HCT116 (cell line): Measurements from ENCODE around the gene TANGO6. TPM values are rescaled to one million over a fixed set of nuclear protein-coding genes. Genes with fewer than 3 reads are reported as not detected.

ENCODE experiments used
- ATAC-seq: fragments of 200-7000 bp; cut with Tn5 transposase; 2 replicates; pipeline ENCODE4 v1.9.1; 2020; ENCODE audit warnings: mild to moderate bottlenecking, moderate library complexity
- BruUV-seq: library from RNA; stranded (reverse); fragments of 400-500 nt; replicated peaks from 2 replicates; lab custom pipeline; 2021; lab: Mats Ljungman, UMichigan
- CTCF ChIA-PET: fragments of 300-600 bp; sonication (Branson Sonifier 250); formaldehyde crosslinking; loops from one replicate; lab custom pipeline; 2021; ENCODE audit warnings: antibody characterized with exemption; lab: Charles Lee
- POLR2A ChIA-PET: fragments of 300-600, 350-600 bp; sonication (Branson Sonifier 250); formaldehyde crosslinking; loops from one replicate; lab custom pipeline; 2021; ENCODE audit warnings: antibody characterized with exemption; lab: Charles Lee
- RAD21 ChIA-PET, 2 experiments: fragments of 300-600 bp; sonication (Branson Sonifier 250); formaldehyde crosslinking; loops; one replicate each; lab custom pipeline; 2023; ENCODE audit warnings: low total read pairs in 2 of 2; ENCODE audit not compliant: uncharacterized antibody in 2 of 2, unreplicated experiment in 2 of 2, low non-redundant PET in 1 of 2; lab: Charles Lee
- DNase-seq: peaks from one replicate; pipeline ENCODE4 v3.0.0-alpha.2; 2010; ENCODE audit warnings: low read depth, low spot score
- H2AFZ ChIP-seq: fragments of 200-600 bp; shearing (Covaris generic), sonication (generic); 2 replicates; pipeline ENCODE4 v1.6.1; 2017; ENCODE audit warnings: low read depth, mixed run types, mixed read lengths, antibody characterized with exemption, low read length; ENCODE audit not compliant: poor library complexity, severe bottlenecking
- H3K27ac ChIP-seq: 2 replicates; pipeline ENCODE4 v1.5.1; 2012; ENCODE audit warnings: low read depth, low read length
- H3K27me3 ChIP-seq: fragments of 200-600 bp; sonication (generic); 2 replicates; pipeline ENCODE4 v1.6.1; 2016; ENCODE audit warnings: mixed run types, low read length, mixed read lengths; ENCODE audit not compliant: insufficient read depth
- H3K36me3 ChIP-seq, 2 experiments: fragments of 200-500 bp in 1 of 2; fragments of 200-600 bp in 1 of 2; sonication (Bioruptor generic) in 1 of 2; sonication (generic) in 1 of 2; 2 replicates each; pipeline versions ENCODE4 v1.5.1 to v1.6.1; 2014 to 2016; ENCODE audit warnings: low read length in 2 of 2, inconsistent platforms in 1 of 2, mixed read lengths in 1 of 2, mixed run types in 1 of 2; ENCODE audit not compliant: insufficient read depth in 2 of 2, control insufficient read depth in 1 of 2
- H3K4me1 ChIP-seq, 2 experiments: fragments of 200-600 bp in 1 of 2; sonication (generic) in 1 of 2; 2 replicates each; pipeline versions ENCODE4 v1.5.1 to v1.6.1; 2012 to 2017; ENCODE audit warnings: low read length in 2 of 2, inconsistent platforms in 1 of 2, mild to moderate bottlenecking in 1 of 2, mixed read lengths in 1 of 2, mixed run types in 1 of 2, moderate library complexity in 1 of 2; ENCODE audit not compliant: insufficient read depth in 2 of 2, control insufficient read depth in 1 of 2
- H3K4me2 ChIP-seq: fragments of 200-600 bp; sonication (generic); 2 replicates; pipeline ENCODE4 v1.6.1; 2017; ENCODE audit warnings: mixed run types, low read length, mixed read lengths
- H3K4me3 ChIP-seq, 2 experiments: fragments of 200-600 bp in 1 of 2; sonication (generic) in 1 of 2; replicated peaks in 1 of 2; 2 replicates each; pipeline ENCODE4 v1.5.1; 2011 to 2016; ENCODE audit warnings: low read length in 2 of 2, control low read depth in 1 of 2, low read depth in 1 of 2, mild to moderate bottlenecking in 1 of 2, mixed read lengths in 1 of 2, mixed run types in 1 of 2
- H3K79me2 ChIP-seq: fragments of 200-600 bp; sonication (generic); 2 replicates; pipeline ENCODE4 v1.6.1; 2017; ENCODE audit warnings: mild to moderate bottlenecking, mixed run types, low read length, moderate library complexity, mixed read lengths; ENCODE audit not compliant: insufficient read depth
- H3K9ac ChIP-seq: fragments of 200-600 bp; sonication (generic); 2 replicates; pipeline ENCODE4 v1.6.1; 2016; ENCODE audit warnings: low read length, mixed read lengths
- H3K9me2 ChIP-seq: fragments of 200-600 bp; sonication (generic), shearing (Covaris generic); 2 replicates; pipeline ENCODE4 v1.6.1; 2017; ENCODE audit warnings: mixed run types, mild to moderate bottlenecking, moderate library complexity; ENCODE audit not compliant: insufficient read depth
- H3K9me3 ChIP-seq, 2 experiments: fragments of 200-500 bp in 1 of 2; fragments of 200-600 bp in 1 of 2; sonication (Bioruptor generic) in 1 of 2; sonication (generic) in 1 of 2; 2 replicates each; pipeline ENCODE4 v1.6.1; 2014 to 2017; ENCODE audit warnings: low read length in 2 of 2, mixed read lengths in 2 of 2, inconsistent platforms in 1 of 2, low read depth in 1 of 2, mild to moderate bottlenecking in 1 of 2, mixed run types in 1 of 2, moderate library complexity in 1 of 2; ENCODE audit not compliant: control insufficient read depth in 1 of 2, insufficient read depth in 1 of 2
- H4K20me1 ChIP-seq: fragments of 200-600 bp; sonication (generic), shearing (Covaris generic); 2 replicates; pipeline ENCODE4 v1.6.1; 2017; ENCODE audit warnings: mixed run types, mild to moderate bottlenecking, moderate library complexity; ENCODE audit not compliant: insufficient read depth
- ATF3 ChIP-seq: IDR thresholded peaks from 2 replicates; pipeline ENCODE4 v1.6.1; 2012
- CBX3 ChIP-seq: IDR thresholded peaks from 2 replicates; pipeline ENCODE4 v1.6.1; 2012; ENCODE audit warnings: low read depth
- CEBPB ChIP-seq: IDR thresholded peaks from 2 replicates; pipeline ENCODE4 v1.6.1; 2012; ENCODE audit warnings: low read depth
- ELF1 ChIP-seq: IDR thresholded peaks from 2 replicates; pipeline ENCODE4 v1.6.1; 2012; ENCODE audit warnings: low read depth, borderline replicate concordance
- EZH2phosphoT487 ChIP-seq: fragments of 200-600 bp; IDR thresholded peaks from 2 replicates; pipeline ENCODE4 v1.6.1; 2018; ENCODE audit warnings: antibody characterized with exemption, borderline replicate concordance
- JUND ChIP-seq: IDR thresholded peaks from 2 replicates; pipeline ENCODE4 v1.6.1; 2012
- SIN3A ChIP-seq: IDR thresholded peaks from 2 replicates; pipeline ENCODE4 v1.6.1; 2012; ENCODE audit warnings: low read depth
- TCF7L2 ChIP-seq: IDR thresholded peaks from 2 replicates; pipeline ENCODE4 v1.7.0; 2011; ENCODE audit warnings: borderline replicate concordance, inconsistent platforms; ENCODE audit not compliant: insufficient read depth, insufficient read length; ENCODE audit errors: extremely low read depth
- YY1 ChIP-seq: IDR thresholded peaks from 2 replicates; pipeline ENCODE4 v1.6.1; 2011; ENCODE audit warnings: low read length, low read depth, moderate library complexity, mild to moderate bottlenecking; ENCODE audit not compliant: insufficient replicate concordance; ENCODE audit errors: extremely low read depth
- ZBTB33 ChIP-seq: IDR thresholded peaks from 2 replicates; pipeline ENCODE4 v1.6.1; 2011; ENCODE audit warnings: mild to moderate bottlenecking, low read length, moderate library complexity; ENCODE audit not compliant: insufficient replicate concordance; ENCODE audit errors: extremely low read depth
- ZFX ChIP-seq: fragments of 450-650 bp; IDR thresholded peaks from 2 replicates; pipeline ENCODE4 v1.6.1; 2017
- ZNF274 ChIP-seq: fragments of 200-500 bp; sonication (Bioruptor generic); IDR thresholded peaks from 2 replicates; pipeline ENCODE4 v1.6.1; 2014; ENCODE audit warnings: mild to moderate bottlenecking, low read depth, low read length, inconsistent platforms
- intact Hi-C: fragments of 100-400 bp; cut with micrococcal nuclease; formaldehyde crosslinking; loops from 2 replicates; pipeline ENCODE4 v1.10.0; 2022
- total RNA-seq: library from RNA; stranded (reverse); gene quantifications from one replicate; pipeline ENCODE4 v1.2.1, GENCODE V29; 2021; ENCODE audit not compliant: unreplicated experiment
- TF ChIP-seq, protein P1 (sequence below), 3 experiments: fragments of 200-600 bp in 1 of 3; sonication (generic) in 1 of 3; IDR thresholded peaks in 2 of 3; conservative IDR thresholded peaks in 1 of 3; 2 replicates each; pipeline ENCODE4 v1.5.1; 2012 to 2017; ENCODE audit warnings: low read depth in 2 of 3, low read length in 2 of 3, antibody characterized with exemption in 1 of 3, borderline replicate concordance in 1 of 3, control low read depth in 1 of 3, mild to moderate bottlenecking in 1 of 3, mixed read lengths in 1 of 3, mixed run types in 1 of 3, moderate library complexity in 1 of 3; ENCODE audit not compliant: insufficient read depth in 1 of 3
- TF ChIP-seq, protein P2 (sequence below): IDR thresholded peaks from 2 replicates; pipeline ENCODE4 v1.6.1; 2012

Gene TANGO6
- total RNA-seq, 1 experiment from 2014 or later: 16.4 TPM

- no TSS peak for BruUV-seq
- no peak overlapping the region for H3K27ac ChIP-seq
- ChIA-PET CTCF (interaction anchor here (0.7 to 2.9 kb wide), 10 partner anchors 11 to 266 kb away, joined by 3 to 9 read pairs (median 3); no protein-coding TSS in a partner anchor), RAD21 (no interaction called here), POLR2A (interaction anchor here (1.0 kb wide), 1 partner anchor 10 kb away, joined by 4 read pairs; no protein-coding TSS in a partner anchor)
- H3K9ac ChIP-seq: no peak overlapping the region
- intact Hi-C loops: no loop called here
- no peak overlapping the region for H3K4me2 ChIP-seq
- no peak overlapping the region for H2AFZ ChIP-seq
- H3K9me2 ChIP-seq: no peaks in the 10 kb centered on the region
- H3K4me3 ChIP-seq: no peak overlapping the region
- no peak for DNase-seq
- peaks cover 71% of the 10 kb centered on the region for H3K79me2 ChIP-seq
- no peaks in the 10 kb centered on the region for H3K27me3 ChIP-seq
- peaks cover 52 to 92% of the 10 kb centered on the region in 2 experiments for H3K36me3 ChIP-seq
- no peak for ATAC-seq
- H3K4me1 ChIP-seq: peaks cover 0 to 33% of the 10 kb centered on the region in 2 experiments; a peak in 1 of 4 replicates
- no peaks in the 10 kb centered on the region for H3K9me3 ChIP-seq
- TF ChIP-seq TCF7L2 (no peak), ELF1 (no peak), ATF3 (no peak), SIN3A (no peak), YY1 (no peak), JUND (no peak), EZH2phosphoT487 (no peak), ZNF274 (no peak), ZFX (no peak), ZBTB33 (no peak), CBX3 (no peak), CEBPB (no peak)
- TF ChIP-seq, protein P1, sequence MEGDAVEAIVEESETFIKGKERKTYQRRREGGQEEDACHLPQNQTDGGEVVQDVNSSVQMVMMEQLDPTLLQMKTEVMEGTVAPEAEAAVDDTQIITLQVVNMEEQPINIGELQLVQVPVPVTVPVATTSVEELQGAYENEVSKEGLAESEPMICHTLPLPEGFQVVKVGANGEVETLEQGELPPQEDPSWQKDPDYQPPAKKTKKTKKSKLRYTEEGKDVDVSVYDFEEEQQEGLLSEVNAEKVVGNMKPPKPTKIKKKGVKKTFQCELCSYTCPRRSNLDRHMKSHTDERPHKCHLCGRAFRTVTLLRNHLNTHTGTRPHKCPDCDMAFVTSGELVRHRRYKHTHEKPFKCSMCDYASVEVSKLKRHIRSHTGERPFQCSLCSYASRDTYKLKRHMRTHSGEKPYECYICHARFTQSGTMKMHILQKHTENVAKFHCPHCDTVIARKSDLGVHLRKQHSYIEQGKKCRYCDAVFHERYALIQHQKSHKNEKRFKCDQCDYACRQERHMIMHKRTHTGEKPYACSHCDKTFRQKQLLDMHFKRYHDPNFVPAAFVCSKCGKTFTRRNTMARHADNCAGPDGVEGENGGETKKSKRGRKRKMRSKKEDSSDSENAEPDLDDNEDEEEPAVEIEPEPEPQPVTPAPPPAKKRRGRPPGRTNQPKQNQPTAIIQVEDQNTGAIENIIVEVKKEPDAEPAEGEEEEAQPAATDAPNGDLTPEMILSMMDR (IDR thresholded peaks at IDR 0.05 in 2 of 3, conservative IDR thresholded peaks at IDR 0.05 in 1 of 3; ENCODE audit: borderline replicate concordance in 1 of 3, insufficient read depth in 1 of 3, low read depth in 2 of 3, low read length in 2 of 3): no peak
- TF ChIP-seq, protein P2, sequence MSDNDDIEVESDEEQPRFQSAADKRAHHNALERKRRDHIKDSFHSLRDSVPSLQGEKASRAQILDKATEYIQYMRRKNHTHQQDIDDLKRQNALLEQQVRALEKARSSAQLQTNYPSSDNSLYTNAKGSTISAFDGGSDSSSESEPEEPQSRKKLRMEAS: no peak
- TF ChIP-seq, all 23 proteins: peak for 0
- peaks cover 20% of the 10 kb centered on the region; the same call in 1 of the 2 replicates for H4K20me1 ChIP-seq
These were observed 269.9 kb downstream of the TANGO6 start for GRCh38 chr16:69113216-69113615.
